ENCODE data around the gene EFCAB9.
"Not testable (repeated sequence)": the region's sequence is repeated elsewhere in the genome, so short reads cannot be mapped to it uniquely, and the experiment has no call there.

- TF ChIP-seq CTCF (IDR thresholded peaks at IDR 0.05; ENCODE audit: low read length); EZH2 (optimal IDR thresholded peaks at IDR 0.05; ENCODE audit: low read depth, low read length): not testable (repeated sequence)
These were observed 12.0 kb downstream of the EFCAB9 start for GRCh38 chr5:172205984-172206383.

Measured in MM.1S (cell line).